HG02884 (cell line): ENCODE data around the gene FOXL3.

ENCODE experiments used
- ATAC-seq: cut with Tn5 transposase; IDR thresholded peaks from one replicate; pipeline ENCODE4 v1.9.1; 2021; ENCODE audit warnings: mild to moderate bottlenecking, moderate library complexity; ENCODE audit not compliant: unreplicated experiment

The FOXL3 gene

DNA sequence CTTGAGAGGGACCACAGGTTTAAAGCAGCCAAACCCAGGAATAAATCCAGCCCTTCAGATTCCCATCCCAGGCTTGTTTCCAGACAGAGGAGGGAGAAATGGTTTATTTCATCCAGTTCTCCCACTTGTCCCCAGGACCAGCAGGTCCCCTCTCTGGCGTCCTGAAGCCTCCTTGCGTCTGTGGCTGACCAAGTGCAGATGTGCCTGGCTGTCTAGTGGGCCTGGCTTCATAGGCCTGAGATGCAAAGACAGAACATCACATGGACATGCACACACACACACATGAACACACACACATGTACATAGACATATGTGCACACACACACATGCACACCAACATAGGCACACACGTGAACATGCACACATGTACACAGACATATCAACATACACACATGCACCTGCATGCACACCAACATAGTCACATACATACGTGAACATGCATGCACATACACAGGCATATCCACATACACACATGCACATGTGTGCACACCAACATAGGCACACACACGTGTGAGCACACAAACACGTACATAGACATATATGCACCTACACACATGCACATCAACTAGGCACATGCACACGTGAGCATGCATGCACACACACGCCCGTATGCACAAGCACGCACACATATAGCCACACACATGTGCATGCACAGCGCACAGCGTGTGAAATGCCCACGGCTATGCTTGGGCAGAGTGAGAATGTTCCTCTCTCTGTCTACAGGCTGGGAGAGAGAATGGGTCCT is 10.7 kb downstream of the FOXL3 start:
- no peak for ATAC-seq

DNA sequence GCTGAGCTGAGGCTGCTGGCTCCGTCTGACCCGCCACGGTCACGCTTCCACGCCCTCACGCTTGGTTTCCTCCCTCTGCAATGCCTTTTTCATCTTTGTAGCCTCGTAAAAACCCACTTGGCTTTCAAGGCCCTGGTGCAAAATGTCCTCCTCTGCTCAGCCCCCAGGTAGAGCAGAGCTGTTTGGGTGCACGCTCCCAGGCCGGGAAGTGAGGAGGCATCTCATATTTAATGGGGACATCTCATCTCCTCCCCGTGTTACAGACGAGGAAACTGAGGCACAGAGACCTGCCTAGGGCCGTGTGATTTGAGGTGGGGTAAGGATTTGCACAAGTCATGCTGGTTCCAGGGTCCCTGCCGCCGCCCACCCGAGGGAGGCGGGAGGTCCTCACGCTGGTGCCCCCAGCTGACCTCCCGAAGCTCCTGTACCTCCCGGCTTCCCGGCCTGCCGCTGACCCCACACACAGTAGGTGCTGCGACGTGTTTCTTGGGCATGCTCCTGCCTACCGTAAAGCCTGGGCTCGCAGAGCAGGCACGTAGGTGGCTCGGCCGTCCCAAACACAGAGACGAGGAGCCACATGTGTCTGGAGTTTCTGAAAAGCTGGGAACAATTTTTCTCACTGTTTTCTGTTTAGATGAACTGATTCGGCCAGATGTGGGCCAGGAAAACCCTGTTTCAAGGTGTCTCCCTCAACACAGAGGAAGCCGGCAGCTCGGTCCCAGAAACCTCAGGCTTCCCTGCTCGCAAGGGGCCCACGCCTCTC is 11.5 kb downstream of the FOXL3 start:
- ATAC-seq = no peak

DNA sequence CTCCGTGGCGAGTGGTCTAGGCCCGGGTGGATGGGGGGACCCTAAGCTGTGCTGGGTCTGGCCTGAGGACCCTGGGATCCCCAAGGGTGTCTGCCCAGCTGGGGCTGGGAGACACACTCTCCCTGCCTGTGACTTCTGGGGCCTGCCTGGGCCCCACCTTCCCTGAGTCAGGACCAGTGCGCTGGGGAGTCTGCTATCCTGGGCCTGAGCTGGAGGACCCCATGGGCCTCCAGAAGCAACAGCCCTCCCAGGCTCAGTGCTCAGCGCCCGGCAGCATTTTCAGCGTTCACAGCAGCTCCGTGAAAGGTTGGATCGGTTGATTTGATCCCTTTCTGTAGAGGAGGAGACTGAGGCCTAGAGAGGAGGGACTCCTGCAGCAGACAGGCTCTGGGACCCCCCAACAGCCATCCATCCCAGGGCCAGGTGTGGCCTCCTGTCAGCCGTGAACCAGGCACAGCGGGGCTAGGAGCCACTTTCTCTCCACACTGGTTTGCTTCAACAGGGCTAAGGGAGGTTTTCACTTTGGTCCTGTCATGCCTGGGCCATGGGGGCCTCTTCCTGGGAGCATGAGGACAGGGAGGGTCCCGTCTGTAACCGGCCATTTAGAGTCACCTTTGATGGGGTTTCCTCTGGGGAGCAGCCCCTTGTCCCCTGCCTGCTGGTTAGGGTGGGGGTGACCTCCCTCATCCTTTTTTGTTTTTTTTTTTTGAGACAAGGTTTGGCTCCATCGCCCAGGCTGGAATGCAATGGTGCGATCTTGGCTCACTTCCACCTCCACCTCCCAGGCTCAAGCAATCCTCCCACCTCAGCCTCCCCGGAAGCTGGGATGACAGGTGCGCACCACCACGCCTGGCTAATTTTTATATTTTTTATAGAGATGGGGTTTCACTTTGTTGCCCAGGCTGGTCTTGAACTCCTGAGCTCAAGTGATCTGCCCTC is 12.4 kb downstream of the FOXL3 start:
- ATAC-seq = no peak

DNA sequence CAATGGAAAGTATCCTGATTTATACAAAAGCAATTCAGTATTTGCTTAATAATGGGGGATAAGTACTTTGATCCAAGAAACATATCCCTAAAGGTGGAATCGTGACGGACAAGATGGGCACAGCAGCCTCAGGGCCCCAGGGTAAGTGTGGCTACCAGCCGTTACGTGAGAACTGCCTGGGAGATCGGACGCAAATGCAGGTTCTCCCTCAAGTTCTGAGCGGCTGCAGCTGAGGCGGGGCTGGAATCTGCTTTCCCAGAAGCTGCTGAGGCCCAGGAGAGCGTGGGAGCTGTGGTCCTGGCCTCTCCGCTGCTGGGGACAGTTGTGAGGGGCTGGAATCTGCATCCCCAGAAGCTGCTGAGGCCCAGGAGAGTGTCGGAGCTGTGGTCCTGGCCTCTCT is 13.5 kb downstream of the FOXL3 start:
- no peak for ATAC-seq

DNA sequence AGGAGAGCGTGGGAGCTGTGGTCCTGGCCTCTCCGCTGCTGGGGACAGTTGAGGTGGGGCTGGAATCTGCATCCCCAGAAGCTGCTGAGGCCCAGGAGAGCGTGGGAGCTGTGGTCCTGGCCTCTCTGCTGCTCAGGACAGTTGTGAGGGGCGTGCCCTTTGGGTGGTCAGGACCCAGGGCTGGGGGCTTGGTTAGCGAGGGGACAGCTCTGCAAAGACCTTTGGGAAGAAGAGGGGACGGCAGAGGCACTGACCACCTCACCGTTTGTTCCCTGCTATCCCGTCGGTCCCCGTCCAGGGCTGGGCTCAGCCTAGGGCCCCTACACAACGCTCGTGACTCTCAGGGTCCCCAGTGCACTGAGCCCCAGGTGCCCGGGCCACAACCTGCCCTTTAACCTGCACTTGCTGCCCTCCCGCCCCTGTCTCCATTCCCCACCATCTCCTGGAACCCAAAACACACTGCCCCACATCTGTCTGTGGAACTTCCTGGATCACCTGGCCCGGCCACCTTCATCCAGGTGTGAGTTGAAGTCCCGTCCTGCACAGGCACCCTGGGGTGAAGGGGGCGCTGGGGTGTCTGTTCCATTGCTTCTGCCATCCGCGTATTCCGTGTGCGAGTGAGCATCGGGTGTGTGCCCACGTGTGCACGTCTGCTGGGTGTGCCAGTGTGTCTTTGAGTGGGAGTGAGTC is 14.1 kb downstream of the FOXL3 start:
- no peak for ATAC-seq

DNA sequence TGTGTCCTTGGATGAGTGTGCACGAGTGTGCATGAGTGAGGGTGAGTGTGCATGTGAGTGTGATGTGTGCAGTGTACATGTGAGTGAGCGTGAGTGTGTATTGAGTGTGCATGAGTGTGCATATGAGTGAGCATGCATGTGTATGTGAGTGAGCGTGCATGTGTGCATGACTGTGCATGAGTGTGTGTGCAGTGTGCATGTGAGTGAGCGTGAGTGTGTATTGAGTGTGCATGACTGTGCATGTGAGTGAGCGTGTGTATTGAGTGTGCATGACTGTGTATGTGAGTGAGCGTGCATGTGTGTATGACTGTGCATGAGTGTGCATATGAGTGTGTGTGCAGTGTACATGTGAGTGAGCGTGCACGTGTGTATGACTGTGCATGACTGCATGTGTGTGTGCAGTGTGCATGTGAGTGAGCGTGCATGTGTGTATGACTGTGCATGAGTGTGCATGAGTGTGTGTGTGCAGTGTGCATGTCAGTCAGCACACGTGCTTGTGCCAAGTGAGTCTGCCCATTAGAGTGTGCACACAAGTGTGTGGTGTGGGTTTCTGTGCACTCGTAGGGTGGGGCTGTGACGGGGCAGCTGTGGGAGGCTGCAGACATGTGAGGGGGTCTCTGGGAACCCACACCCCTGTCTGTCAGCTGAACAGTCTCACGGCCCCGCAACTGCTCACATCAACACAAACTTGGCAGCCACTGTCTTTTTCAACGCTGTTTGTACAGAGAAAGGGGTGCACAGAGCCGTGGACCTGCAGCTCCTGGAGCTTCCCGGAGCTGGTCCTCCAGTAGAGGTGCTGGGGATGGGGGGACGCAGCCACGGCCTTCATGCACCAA is 14.8 kb downstream of the FOXL3 start:
- ATAC-seq = no peak

DNA sequence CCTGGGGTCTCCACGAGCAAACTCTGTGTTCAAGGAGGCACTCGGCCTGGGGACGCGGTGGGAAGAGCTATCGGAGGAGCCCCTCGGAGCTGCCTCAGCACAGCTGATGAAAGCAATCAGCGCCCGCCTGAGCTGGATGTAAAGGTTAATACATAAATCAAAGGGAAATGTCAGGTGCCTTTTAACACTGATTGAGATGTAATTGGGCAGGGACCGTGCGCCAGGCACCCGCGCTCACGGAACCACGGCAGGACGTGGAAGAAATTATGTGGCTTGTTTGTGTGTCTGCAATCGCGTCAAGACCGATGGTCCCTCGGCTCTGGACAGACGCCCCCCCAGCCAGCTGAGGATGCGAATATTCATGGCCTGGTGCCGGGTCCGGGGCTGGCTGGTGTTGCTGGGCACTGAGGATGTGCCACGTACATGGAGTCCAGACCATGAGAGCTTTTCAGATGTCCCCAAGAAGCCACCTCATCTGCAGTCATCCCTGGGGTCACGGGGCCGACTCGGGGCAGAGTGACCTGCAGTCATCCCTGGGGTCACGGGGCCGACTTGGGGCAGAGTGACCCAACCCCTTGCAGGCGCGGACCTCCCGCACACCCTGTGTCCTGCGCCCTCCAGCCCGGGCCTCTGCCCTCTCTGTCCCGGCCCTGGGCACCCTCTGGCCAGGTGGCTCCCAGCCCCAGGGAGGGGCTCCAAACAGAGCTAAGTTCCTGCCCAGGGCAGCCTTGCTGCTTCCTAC is 15.6 kb downstream of the FOXL3 start:
- no peak for ATAC-seq

DNA sequence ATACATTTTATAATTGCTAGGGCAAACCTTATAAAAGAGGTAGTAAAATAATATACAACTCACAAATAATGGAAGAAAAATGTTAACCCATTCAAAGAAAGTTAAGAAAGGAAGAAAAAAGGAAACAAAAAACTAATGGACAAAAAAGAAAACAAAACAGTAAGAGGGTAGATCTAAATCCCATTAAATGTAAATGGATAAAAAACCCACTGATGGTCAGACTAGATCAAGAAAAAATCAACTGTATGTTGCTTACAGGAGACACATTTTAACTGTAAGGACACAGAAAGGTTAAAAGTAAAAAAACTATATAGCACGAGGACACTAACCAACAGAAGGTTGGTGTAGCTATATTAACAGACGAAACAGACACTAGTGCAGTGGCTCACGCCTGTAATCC is 18.0 kb downstream of the FOXL3 start:
- ATAC-seq = no peak

DNA sequence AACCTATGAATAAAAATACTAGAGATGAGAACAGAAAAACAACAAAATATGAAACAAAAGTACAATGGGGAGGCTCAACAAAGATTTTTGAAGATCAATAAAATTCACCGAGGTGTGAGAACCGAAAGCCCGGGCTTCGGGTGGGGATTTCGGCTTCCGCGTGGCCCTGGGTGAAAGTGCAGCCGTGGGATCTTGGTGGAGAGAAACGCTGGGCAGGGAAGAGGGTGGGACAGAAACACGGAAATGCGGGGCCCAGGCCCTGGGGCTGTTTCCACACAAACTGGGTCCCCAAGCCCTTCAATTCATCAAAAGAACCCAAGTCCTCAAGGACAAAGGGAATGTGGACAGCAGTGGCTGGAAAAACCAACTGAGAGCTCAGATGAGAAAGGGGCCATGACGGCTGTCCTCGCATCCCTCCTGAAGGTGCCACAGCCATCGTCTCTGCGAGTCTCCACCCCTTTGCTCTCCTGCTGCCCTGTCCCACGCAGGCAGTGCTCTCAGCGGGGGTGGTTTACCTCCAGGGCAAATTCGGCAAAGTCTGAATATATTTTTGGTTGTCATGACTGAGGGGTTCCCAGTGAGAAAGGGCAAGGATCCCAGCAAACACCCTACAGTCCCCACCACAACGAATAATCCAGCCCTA is 19.7 kb downstream of the FOXL3 start:
- ATAC-seq = no peak

DNA sequence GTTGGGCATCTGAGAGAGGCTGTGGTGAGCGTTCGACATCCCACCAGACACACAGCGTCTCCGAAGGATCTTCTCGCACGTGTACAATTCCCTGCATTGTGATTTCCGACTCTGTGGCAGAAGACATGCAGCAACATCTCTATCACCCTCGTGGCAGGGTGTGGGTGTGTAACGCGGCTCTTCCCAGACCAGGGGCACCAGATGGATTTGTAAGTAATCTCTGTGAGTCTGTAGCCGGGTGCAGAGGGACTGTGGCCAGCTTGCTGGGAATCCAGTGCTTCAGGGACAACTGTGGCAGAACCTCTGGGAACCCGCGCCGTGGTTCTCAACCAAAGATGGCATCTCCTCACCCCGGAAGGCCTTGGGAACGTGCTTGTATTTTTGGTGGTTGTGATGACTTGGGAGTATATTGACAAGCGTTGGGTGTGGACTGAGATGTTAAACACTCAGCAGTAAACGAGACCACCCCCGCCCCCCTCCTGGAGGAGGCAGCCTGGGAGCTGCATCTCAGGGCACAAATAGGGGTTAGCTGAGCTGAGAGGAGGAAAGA is 21.2 kb downstream of the FOXL3 start:
- no peak for ATAC-seq

DNA sequence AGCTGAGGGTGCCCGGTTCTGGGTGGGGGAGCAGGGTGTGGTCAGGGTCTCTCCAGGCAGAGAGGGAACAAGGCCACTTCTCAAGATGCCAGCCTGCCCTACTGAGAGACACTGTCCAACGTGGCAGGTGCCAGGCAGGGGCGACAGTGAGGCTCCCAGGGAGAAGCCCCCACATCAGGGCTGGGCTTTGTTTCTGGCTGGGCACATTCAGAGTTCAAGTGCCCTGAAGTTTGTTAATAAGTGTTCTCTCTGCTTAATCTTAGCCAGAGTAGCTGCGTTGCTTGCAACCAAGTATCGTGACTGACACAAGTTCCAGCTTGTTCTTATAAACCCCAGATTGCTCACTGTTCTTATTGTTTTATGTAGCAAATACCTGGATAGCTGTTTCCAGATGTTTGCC is 21.8 kb downstream of the FOXL3 start:
- ATAC-seq = no peak

DNA sequence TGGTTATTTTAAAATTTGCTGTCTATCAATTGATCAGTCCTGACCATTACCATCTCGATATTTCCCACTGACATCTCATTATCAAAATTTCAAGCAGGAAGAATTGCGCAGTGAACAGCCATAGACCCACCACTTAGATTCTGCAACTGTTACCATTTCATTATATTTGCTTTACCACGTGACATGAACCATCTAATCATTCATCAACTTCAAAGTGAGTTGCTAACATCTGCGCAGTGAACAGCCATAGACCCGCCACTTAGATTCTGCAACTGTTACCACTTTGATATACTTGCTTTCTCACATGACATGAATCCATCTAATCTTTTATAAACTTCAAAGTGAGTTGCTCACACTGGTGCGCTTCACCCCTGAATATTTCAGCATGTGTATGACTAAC is 22.5 kb downstream of the FOXL3 start:
- no peak for ATAC-seq

DNA sequence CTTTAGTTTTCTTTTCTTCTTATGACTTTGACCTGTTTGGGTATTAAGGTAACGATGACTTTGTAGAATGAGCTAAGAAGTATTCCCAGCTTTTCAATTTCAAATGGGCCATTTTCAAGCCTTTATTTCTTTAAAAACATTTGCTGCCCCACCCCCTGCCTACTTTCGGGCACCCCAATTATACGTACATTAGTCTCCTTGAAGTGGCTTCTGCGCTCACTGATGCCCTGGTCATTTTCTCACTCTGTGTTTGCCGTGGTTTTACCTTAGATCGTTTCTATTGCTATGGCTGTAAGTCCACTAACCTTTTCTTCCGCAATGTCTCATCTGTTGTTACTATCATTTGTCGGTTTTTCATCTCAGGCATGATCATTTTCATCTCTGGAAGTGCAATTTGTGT is 24.9 kb downstream of the FOXL3 start:
- ATAC-seq = no peak

DNA sequence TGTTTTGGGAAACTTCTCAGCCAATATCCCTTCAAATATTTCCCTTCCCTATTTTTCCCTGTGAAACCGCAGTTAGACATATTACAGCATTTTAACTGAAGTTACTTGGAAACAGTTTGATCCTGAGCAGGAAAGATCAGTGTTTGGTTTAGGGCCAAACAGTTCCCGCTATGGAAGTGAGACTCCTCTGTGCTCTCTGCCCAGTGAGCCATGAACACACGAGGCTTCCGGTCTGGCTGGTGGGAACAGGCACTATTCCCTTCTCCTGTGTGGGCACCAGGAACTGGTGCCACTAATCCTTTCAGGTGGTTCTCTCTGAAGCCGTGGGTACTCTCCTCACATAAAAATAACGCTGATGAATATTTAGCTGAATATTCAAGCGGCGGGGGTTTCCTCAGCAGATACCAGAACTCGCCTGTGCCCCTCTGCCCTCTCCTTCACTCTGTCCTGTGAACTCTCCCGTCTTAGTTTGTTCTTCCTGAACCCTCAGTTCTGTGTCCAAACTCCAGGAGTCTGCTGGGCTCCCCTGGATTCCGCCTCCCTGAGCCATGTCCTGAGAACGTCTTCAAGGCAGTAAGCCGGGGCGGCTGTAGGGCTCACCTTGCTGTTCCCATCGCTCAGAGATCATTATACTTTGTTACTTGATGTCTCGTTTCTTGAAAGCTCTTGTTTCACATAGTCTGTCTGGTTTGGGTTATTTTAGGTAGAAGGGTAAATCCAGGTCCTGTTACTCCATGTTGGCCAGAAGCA is 25.7 kb downstream of the FOXL3 start:
- ATAC-seq = no peak

DNA sequence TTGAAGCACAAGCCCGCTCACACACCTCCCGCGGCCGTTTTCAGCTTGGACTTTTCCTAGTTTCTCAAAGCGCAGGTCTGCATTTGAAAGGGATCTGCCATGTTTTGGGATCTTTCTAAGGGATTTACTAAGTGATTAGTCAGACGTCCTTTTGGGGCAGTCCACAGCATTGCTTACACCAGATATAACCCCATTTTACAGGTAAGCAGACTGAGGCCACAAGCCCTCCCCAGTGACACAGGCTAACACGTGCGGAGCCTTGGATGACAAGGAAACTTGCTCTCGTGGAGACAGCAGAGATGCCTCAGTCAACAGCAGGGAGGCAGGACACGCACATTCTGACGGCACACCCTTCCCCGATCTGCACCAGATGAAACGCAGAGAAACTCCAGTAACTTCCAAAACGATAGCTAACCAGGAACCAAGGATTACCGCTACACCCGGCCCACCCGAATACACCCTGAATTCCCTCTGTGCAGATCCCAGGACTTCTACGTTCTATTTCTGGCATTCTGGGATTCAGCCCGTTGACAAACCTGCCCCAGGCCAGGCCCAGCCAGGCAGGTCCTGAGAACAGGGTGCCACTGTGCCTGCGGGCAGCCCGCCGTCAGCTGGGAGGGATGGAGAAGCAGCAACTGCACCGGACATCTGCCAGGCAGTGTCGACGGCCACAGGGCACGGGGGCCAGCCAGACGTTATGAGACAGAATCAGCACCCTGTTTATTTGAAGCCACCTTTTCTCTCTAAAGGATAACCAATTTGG is 27.9 kb downstream of the FOXL3 start:
- ATAC-seq = no peak

DNA sequence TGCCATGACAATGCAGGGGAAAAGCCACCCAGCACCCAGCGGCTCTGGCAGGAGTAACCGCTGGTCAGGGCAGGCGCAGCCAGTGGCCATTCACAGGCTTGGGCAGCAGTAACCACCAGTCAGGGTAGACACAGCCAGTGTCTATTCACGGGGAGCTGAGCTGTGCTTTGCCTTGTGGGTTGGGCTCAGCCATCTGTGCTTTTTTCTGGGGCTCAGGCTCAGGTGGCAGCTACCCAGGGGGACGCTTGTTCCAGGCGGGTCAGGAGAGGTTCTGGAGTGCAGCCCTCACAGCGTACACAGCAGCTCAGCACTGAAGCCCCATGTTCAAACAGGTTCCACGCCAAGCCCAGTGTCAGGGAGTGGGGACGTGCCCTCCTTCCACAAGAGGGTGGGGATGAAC is 28.5 kb downstream of the FOXL3 start:
- no peak for ATAC-seq
